ENCODE data around the gene PI16. TPM values are rescaled to one million over a fixed set of nuclear protein-coding genes. Genes with fewer than 3 reads are reported as not detected.

Gene PI16
- total and polyA plus RNA-seq, 2 donors (not counting 1 experiment from before 2014, with no cell fraction given), result 1.4 to 7.4 TPM

GRCh38 chr6:36963451-36964290, 9.1 kb downstream of the PI16 start:
- TF ChIP-seq EZH2 (IDR thresholded peaks at IDR 0.05; ENCODE audit: borderline replicate concordance, insufficient read depth, low read depth, low read length, poor library complexity, severe bottlenecking) (no peak), CTCF (IDR thresholded peaks at IDR 0.05) (no peak)
- intact Hi-C loops (cut with micrococcal nuclease), result loop anchor here (1.0 to 2.0 kb wide), 2 partner anchors 43 to 78 kb away; partner anchors contain the start of gene C6orf89
- Mint-ChIP-seq H3K4me3 (peak overlapping the region; percentile 75), H3K9me3 (ENCODE audit: insufficient read depth) (no peaks in the 10 kb centered on the region), H3K27me3 (no peaks in the 10 kb centered on the region), H3K27ac (peak overlapping the region; percentile 92), H3K4me1 (peaks cover 35% of the 10 kb centered on the region)
- Histone ChIP-seq H4K20me1 (ENCODE audit: control insufficient read depth, insufficient read depth, low read length, poor library complexity, severe bottlenecking) (no peaks in the 10 kb centered on the region), H3K36me3 (replicated peaks in 1 of 2; ENCODE audit: control extremely low read depth in 1 of 2, control insufficient read depth in 1 of 2, extremely low read depth in 1 of 2, insufficient read depth in 2 of 2, low read length in 1 of 2) (peaks cover 0 to 18% of the 10 kb centered on the region in 2 experiments), H3K27ac (ENCODE audit: low read length in 2 of 2) (peak overlapping the region; percentile 58 to 61), H3K9me3 (ENCODE audit: control extremely low read depth in 1 of 3, control insufficient read depth in 2 of 3, insufficient read depth in 1 of 3, low read length in 2 of 3) (no peaks in the 10 kb centered on the region), H3K4me2 (replicated peaks; ENCODE audit: low read depth, low read length, poor library complexity, severe bottlenecking) (peak overlapping the region; percentile 67), H2AFZ (ENCODE audit: insufficient read depth, low read depth, low read length, poor library complexity, severe bottlenecking) (peak overlapping the region; percentile 64), H3K27me3 (replicated peaks in 1 of 4; ENCODE audit: control extremely low read depth in 1 of 4, control insufficient read depth in 3 of 4, insufficient read depth in 4 of 4, low read length in 3 of 4) (no peaks in the 10 kb centered on the region), H3K4me3 (ENCODE audit: control extremely low read depth in 1 of 5, extremely low read depth in 1 of 5, insufficient read depth in 1 of 5, low read depth in 2 of 5, low read length in 4 of 5) (peak overlapping the region in 3 of 5 experiments; percentile 18 to 23 (median 19)), H3K4me1 (ENCODE audit: control insufficient read depth in 2 of 2, insufficient read depth in 2 of 2, low read length in 2 of 2) (peaks cover 22 to 30% of the 10 kb centered on the region in 2 donors), H3K9ac (ENCODE audit: low read length) (no peak overlapping the region), H3K79me2 (ENCODE audit: control insufficient read depth, insufficient read depth, low read length) (no peaks in the 10 kb centered on the region)
- 47% methylated on average over 10 of the region's 11 CpGs for WGBS (ENCODE audit: insufficient coverage)
- ChIA-PET POLR2A (interaction anchor here (0.7 to 1.3 kb wide), 3 partner anchors 41 to 206 kb away, joined by 3 to 5 read pairs (median 4); partner anchors contain the start of gene PIM1), CTCF (interaction anchor here (0.9 to 2.4 kb wide), 6 partner anchors 9 to 208 kb away, joined by 3 to 14 read pairs (median 5); partner anchors contain the start of genes C6orf89 and PI16)
- ATAC-seq (ENCODE audit: low read depth) (peak; percentile 68), DNase-seq (peak; percentile 74)

Data from B cell (primary cell).